Fibroblast of lung (primary cell): ENCODE results near the gene GTF2A1L. TPM values are rescaled to one million over a fixed set of nuclear protein-coding genes. Genes with fewer than 3 reads are reported as not detected.

ENCODE experiments used
- DNase-seq, 2 donors: peaks; one replicate each; pipeline versions ENCODE4 v3.0.0 to v3.0.0-alpha.2; 2010; ENCODE audit warnings: low read depth in 2 of 2
- H2AFZ ChIP-seq: 2 replicates; pipeline ENCODE4 v1.5.1; 2012; ENCODE audit warnings: low read length, control low read depth, inconsistent platforms
- H3K27ac ChIP-seq: 2 replicates; pipeline ENCODE4 v1.5.1; 2011; ENCODE audit warnings: low read length, control low read depth; ENCODE audit not compliant: insufficient read depth
- H3K27me3 ChIP-seq: 2 replicates; pipeline ENCODE4 v1.5.1; 2011; ENCODE audit warnings: mild to moderate bottlenecking, low read length; ENCODE audit not compliant: control insufficient read depth, insufficient read depth
- H3K36me3 ChIP-seq: 2 replicates; pipeline ENCODE4 v1.5.1; 2011; ENCODE audit warnings: low read length; ENCODE audit not compliant: control insufficient read depth, insufficient read depth
- H3K4me1 ChIP-seq: 2 replicates; pipeline ENCODE4 v1.5.1; 2011; ENCODE audit warnings: low read length; ENCODE audit not compliant: control insufficient read depth, insufficient read depth; ENCODE audit errors: extremely low read depth
- H3K4me2 ChIP-seq: 2 replicates; pipeline ENCODE4 v1.5.1; 2011; ENCODE audit warnings: low read length, control low read depth; ENCODE audit not compliant: insufficient read depth; ENCODE audit errors: extremely low read depth
- H3K4me3 ChIP-seq, 4 experiments: fragments of 200-600 bp in 1 of 4; sonication (generic) in 1 of 4; replicated peaks in 1 of 4; 2 replicates each; pipeline ENCODE4 v1.5.1; 2011 to 2016; ENCODE audit warnings: low read length in 4 of 4, low read depth in 3 of 4, mild to moderate bottlenecking in 3 of 4, control low read depth in 2 of 4, inconsistent platforms in 1 of 4, mixed read lengths in 1 of 4; ENCODE audit not compliant: insufficient read depth in 1 of 4; ENCODE audit errors: control extremely low read depth in 1 of 4
- H3K79me2 ChIP-seq: 2 replicates; pipeline ENCODE4 v1.5.1; 2012; ENCODE audit warnings: mild to moderate bottlenecking, low read length, inconsistent platforms; ENCODE audit not compliant: control insufficient read depth, insufficient read depth
- H3K9ac ChIP-seq: 2 replicates; pipeline ENCODE4 v1.5.1; 2011; ENCODE audit warnings: mild to moderate bottlenecking, low read length, control low read depth; ENCODE audit not compliant: insufficient read depth
- H3K9me3 ChIP-seq: 2 replicates; pipeline ENCODE4 v1.5.1; 2012; ENCODE audit warnings: low read depth, low read length; ENCODE audit not compliant: control insufficient read depth, insufficient read depth
- H4K20me1 ChIP-seq: 2 replicates; pipeline ENCODE4 v1.5.1; 2011; ENCODE audit warnings: low read length; ENCODE audit not compliant: control insufficient read depth, insufficient read depth; ENCODE audit errors: extremely low read depth
- EZH2 ChIP-seq: IDR thresholded peaks from 2 replicates; pipeline ENCODE4 v1.5.1; 2012; ENCODE audit warnings: low read length, control low read depth, mild to moderate bottlenecking; ENCODE audit errors: missing control alignments
- polyA plus RNA-seq, 2 donors: library from polyadenylated mRNA; depleted of rRNA in 1 of 2; stranded (reverse) in 1 of 2; unstranded in 1 of 2; fragments of >200 nt; gene quantifications; 2 replicates each; pipeline ENCODE4 v1.2.1, GENCODE V29; 2011 to 2012; ENCODE audit warnings: missing spikeins in 1 of 2
- total RNA-seq: library from RNA; depleted of rRNA; stranded (reverse); fragments of >200 nt; gene quantifications from 2 replicates; pipeline ENCODE4 v1.2.1, GENCODE V29; 2014
- TF ChIP-seq, protein P1 (sequence below), 2 donors: IDR thresholded peaks in 1 of 2; conservative IDR thresholded peaks in 1 of 2; 1 replicate in 1 of 2; 2 replicates in 1 of 2; pipeline ENCODE4 v1.5.1; 2011 to 2012; ENCODE audit warnings: low read length in 2 of 2, control low read depth in 1 of 2, inconsistent platforms in 1 of 2, low read depth in 1 of 2, mild to moderate bottlenecking in 1 of 2

Gene GTF2A1L
- total and polyA plus RNA-seq, 2 donors (not counting 1 experiment from before 2014, with no cell fraction given): 0.26 to 3.5 TPM

DNA sequence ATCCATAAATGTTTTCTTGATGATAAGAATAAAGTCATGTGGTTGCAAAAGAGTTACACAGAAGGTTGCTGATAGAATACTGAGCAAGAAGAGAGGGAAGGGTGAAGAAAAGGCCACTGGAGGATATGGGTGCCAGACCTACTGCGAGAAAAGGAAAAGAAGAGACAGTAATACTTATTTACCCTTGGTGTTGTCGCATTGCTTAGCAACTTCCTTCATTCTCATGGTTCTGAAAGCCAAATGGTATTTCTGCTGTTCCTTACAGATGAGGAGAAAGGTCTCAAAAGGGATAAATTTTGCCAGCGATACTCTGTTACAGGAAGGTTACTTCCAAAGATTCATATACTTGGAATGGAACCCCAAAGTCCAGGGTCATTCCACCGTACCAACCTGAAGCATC, 75.4 kb downstream of the GTF2A1L start:
- no peaks in the 10 kb centered on the region for H3K9me3 ChIP-seq
- no peak overlapping the region for H3K4me2 ChIP-seq
- TF ChIP-seq, protein P1, sequence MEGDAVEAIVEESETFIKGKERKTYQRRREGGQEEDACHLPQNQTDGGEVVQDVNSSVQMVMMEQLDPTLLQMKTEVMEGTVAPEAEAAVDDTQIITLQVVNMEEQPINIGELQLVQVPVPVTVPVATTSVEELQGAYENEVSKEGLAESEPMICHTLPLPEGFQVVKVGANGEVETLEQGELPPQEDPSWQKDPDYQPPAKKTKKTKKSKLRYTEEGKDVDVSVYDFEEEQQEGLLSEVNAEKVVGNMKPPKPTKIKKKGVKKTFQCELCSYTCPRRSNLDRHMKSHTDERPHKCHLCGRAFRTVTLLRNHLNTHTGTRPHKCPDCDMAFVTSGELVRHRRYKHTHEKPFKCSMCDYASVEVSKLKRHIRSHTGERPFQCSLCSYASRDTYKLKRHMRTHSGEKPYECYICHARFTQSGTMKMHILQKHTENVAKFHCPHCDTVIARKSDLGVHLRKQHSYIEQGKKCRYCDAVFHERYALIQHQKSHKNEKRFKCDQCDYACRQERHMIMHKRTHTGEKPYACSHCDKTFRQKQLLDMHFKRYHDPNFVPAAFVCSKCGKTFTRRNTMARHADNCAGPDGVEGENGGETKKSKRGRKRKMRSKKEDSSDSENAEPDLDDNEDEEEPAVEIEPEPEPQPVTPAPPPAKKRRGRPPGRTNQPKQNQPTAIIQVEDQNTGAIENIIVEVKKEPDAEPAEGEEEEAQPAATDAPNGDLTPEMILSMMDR (conservative IDR thresholded peaks at IDR 0.05 in 1 of 2, IDR thresholded peaks at IDR 0.05 in 1 of 2; ENCODE audit: low read depth in 1 of 2, low read length in 2 of 2): no peak
- no peak for TF ChIP-seq EZH2
- DNase-seq: peak in 1 of 2 donors; percentile 39
- H3K79me2 ChIP-seq: no peaks in the 10 kb centered on the region
- peaks cover 7% of the 10 kb centered on the region for H3K4me1 ChIP-seq
- H2AFZ ChIP-seq: no peak overlapping the region
- no peak overlapping the region for H3K4me3 ChIP-seq
- no peaks in the 10 kb centered on the region for H3K27me3 ChIP-seq
- no peaks in the 10 kb centered on the region for H4K20me1 ChIP-seq
- H3K9ac ChIP-seq: no peak overlapping the region
- no peak overlapping the region for H3K27ac ChIP-seq
- H3K36me3 ChIP-seq: no peaks in the 10 kb centered on the region

DNA sequence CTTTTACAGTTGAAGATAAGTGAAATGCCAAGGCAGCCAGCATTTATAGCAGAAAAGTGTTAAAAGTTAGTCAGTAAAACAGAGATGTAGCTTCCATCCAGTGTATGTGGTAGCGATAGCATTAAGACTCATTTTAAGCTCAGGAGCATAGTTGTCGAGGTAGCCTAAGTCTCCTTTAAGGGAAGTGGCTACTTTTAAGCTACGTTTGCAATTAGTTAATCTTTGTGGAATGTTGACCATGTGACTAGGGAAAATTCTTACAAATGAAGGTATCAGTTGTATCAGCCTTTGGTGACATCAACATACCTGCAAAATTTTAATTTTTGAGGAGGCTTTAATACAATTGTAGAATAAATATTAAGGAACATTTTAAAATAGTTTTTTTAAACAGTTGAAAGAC, 76.0 kb downstream of the GTF2A1L start:
- no peak overlapping the region for H3K9ac ChIP-seq
- no peak overlapping the region for H3K4me2 ChIP-seq
- DNase-seq: peak in 1 of 2 donors; percentile 82
- TF ChIP-seq, protein P1 (conservative IDR thresholded peaks at IDR 0.05 in 1 of 2, IDR thresholded peaks at IDR 0.05 in 1 of 2; ENCODE audit: low read depth in 1 of 2, low read length in 2 of 2): no peak
- TF ChIP-seq EZH2: no peak
- H4K20me1 ChIP-seq: no peaks in the 10 kb centered on the region
- H3K79me2 ChIP-seq: no peaks in the 10 kb centered on the region
- H3K9me3 ChIP-seq: no peaks in the 10 kb centered on the region
- H2AFZ ChIP-seq: no peak overlapping the region
- H3K27me3 ChIP-seq: no peaks in the 10 kb centered on the region
- H3K4me1 ChIP-seq: peaks cover 7% of the 10 kb centered on the region
- no peak overlapping the region for H3K27ac ChIP-seq
- no peaks in the 10 kb centered on the region for H3K36me3 ChIP-seq
- no peak overlapping the region for H3K4me3 ChIP-seq

DNA sequence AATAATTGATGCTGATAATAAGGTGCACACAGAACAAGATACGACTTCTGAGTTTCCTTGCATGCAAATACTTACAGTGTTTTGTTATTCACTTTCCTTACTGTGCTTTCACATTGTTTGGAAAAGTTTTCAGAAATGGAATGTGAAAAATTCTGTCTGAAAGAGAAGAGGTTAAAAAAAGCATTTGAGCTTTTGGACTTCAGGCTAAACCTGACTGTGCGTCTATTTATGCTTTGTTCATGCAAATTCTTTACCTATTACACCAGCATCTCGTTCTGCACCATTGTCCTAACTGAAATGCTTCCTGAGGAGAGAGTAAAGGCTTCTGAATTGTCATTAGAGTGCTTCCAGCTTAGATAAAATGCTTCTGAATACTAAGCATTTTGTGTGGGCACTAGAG, 76.5 kb downstream of the GTF2A1L start:
- Histone ChIP-seq H3K4me2 (no peak overlapping the region), H3K9ac (no peak overlapping the region)
- DNase-seq: peak in 1 of 2 donors; percentile 92

More for the DNA sequence above, 76.5 kb downstream of the GTF2A1L start:
- no peaks in the 10 kb centered on the region for H3K9me3 ChIP-seq
- H3K79me2 ChIP-seq: no peaks in the 10 kb centered on the region
- peaks cover 7% of the 10 kb centered on the region for H3K4me1 ChIP-seq
- H3K36me3 ChIP-seq: no peaks in the 10 kb centered on the region
- H3K27me3 ChIP-seq: no peaks in the 10 kb centered on the region
- TF ChIP-seq, protein P1 (conservative IDR thresholded peaks at IDR 0.05 in 1 of 2, IDR thresholded peaks at IDR 0.05 in 1 of 2; ENCODE audit: low read depth in 1 of 2, low read length in 2 of 2): no peak
- TF ChIP-seq EZH2: no peak
- H3K27ac ChIP-seq: no peak overlapping the region
- H4K20me1 ChIP-seq: no peaks in the 10 kb centered on the region
- H2AFZ ChIP-seq: no peak overlapping the region
- H3K4me3 ChIP-seq: no peak overlapping the region
